ENCODE results near the gene MUC5AC.

DNA sequence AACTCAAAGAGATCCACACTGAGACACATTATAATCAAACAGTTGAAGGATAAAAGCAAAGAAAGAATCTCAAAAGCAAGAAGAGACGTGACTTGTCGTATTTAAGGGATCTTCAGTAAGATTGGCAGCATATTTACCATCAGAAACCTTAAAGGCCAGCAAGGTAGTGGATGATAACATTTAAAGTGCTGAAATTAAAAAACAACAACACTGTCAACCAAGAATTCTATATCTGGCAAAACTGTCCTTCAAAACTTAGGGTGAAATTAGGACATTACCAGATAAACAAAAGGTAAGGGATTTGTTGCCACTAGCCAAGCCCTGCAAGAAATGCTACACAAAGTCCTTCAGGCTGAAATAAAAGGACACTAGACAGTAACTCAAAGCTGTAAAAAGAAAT lies 54.1 kb downstream of the MUC5AC start:
- no peak for TF ChIP-seq POLR2A (IDR thresholded peaks at IDR 0.05)
- TF ChIP-seq, protein P1, sequence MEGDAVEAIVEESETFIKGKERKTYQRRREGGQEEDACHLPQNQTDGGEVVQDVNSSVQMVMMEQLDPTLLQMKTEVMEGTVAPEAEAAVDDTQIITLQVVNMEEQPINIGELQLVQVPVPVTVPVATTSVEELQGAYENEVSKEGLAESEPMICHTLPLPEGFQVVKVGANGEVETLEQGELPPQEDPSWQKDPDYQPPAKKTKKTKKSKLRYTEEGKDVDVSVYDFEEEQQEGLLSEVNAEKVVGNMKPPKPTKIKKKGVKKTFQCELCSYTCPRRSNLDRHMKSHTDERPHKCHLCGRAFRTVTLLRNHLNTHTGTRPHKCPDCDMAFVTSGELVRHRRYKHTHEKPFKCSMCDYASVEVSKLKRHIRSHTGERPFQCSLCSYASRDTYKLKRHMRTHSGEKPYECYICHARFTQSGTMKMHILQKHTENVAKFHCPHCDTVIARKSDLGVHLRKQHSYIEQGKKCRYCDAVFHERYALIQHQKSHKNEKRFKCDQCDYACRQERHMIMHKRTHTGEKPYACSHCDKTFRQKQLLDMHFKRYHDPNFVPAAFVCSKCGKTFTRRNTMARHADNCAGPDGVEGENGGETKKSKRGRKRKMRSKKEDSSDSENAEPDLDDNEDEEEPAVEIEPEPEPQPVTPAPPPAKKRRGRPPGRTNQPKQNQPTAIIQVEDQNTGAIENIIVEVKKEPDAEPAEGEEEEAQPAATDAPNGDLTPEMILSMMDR (IDR thresholded peaks at IDR 0.05) = no peak
